Endometrial microvascular endothelial cells (primary cell): Measurements from ENCODE around the gene TBC1D4. TPM values are rescaled to one million over a fixed set of nuclear protein-coding genes. Genes with fewer than 3 reads are reported as not detected.
"Not testable (repeated sequence)": the region's sequence is repeated elsewhere in the genome, so short reads cannot be mapped to it uniquely, and the experiment has no call there.

ENCODE experiments used
- in situ Hi-C: cut with HindIII; loops from 2 replicates; pipeline ENCODE4 v1.10.0; 2017; ENCODE audit warnings: low sequenced_read_pairs, low pct_unique_long_range_greater_than_20kb; ENCODE audit errors: inconsistent ontology term
- total RNA-seq: library from RNA; depleted of rRNA; stranded (reverse); fragments of >200 nt; gene quantifications from one replicate; pipeline ENCODE4 v1.2.3, GENCODE V29; 2015; ENCODE audit errors: inconsistent ontology term

Gene TBC1D4
- total RNA-seq, 1 donor from 2014 or later: 33.3 TPM

- in situ Hi-C loops: no loop called here
Observed at GRCh38 chr13:75271846-75272245, 210.1 kb downstream of the TBC1D4 start.

GRCh38 chr13:75268481-75268880, 213.5 kb downstream of the TBC1D4 start:
- in situ Hi-C loops: not testable (repeated sequence)

- in situ Hi-C loops: no loop called here
Observed at GRCh38 chr13:75264611-75265010, 217.4 kb downstream of the TBC1D4 start.

GRCh38 chr13:75263741-75264407, 218.1 kb downstream of the TBC1D4 start:
- in situ Hi-C loops: no loop called here

- in situ Hi-C loops: no loop called here
Observed at GRCh38 chr13:75258159-75258782, 223.7 kb downstream of the TBC1D4 start.

GRCh38 chr13:75256922-75257321, 225.0 kb downstream of the TBC1D4 start:
- in situ Hi-C loops: no loop called here

GRCh38 chr13:75255653-75256052, 226.3 kb downstream of the TBC1D4 start:
- in situ Hi-C loops: no loop called here

GRCh38 chr13:75255147-75255546, 226.8 kb downstream of the TBC1D4 start:
- in situ Hi-C loops: no loop called here

GRCh38 chr13:75251188-75251587, 230.8 kb downstream of the TBC1D4 start:
- in situ Hi-C loops: no loop called here

- in situ Hi-C loops: no loop called here
Observed at GRCh38 chr13:75250526-75251178, 231.3 kb downstream of the TBC1D4 start.

- in situ Hi-C loops: not testable (repeated sequence)
Observed at GRCh38 chr13:75245578-75245977, 236.4 kb downstream of the TBC1D4 start.

- in situ Hi-C loops: not testable (repeated sequence)
Observed at GRCh38 chr13:75240240-75240639, 241.7 kb downstream of the TBC1D4 start.

- in situ Hi-C loops: no loop called here
Observed at GRCh38 chr13:75236774-75237173, 245.2 kb downstream of the TBC1D4 start.

Other genes with a start within 250 kb of the TBC1D4 start
- 71.5 TPM for gene COMMD6, start 55.7 kb upstream of the TBC1D4 start, total RNA-seq
- gene UCHL3, start 67.6 kb upstream of the TBC1D4 start, total RNA-seq: 70.6 TPM
- 8.6 TPM for gene LMO7, start 154.2 kb upstream of the TBC1D4 start, total RNA-seq